Measurements from ENCODE around the gene ZNF605.
"Not testable (repeated sequence)": the region's sequence is repeated elsewhere in the genome, so short reads cannot be mapped to it uniquely, and the experiment has no call there.

The ZNF605 gene

DNA sequence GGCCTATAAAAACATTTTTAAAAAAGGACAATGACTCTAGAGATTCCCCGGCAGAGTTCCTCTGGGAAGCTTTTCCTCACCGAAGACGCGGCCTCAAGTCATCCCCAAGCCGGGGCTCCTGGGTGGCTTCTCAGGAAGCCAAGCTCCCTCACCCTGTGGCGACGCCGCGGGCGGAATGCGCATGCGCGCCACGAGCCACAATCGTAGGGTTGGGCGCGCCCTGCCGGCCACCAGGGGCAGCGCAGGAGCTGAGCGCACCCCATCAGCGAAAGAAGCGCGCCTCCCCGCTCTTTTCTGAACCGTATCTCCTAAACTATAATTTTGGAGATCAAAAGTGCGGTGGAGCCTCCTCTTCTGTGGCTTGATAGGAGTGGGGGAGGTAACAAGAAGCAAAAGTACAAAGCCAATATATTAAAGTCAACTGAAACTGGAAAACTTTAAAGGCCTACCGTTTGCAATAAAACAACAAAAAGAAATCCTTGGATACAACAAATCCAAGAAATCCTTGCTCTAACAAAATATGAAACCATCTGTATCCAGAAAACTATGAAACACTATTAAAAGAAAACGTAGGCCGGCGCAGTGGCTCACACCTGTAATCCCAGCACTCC, 51.3 kb downstream of the ZNF605 start:
- DNase-seq (ENCODE audit: low read depth in 2 of 2), result peak; percentile 76 to 80

DNA sequence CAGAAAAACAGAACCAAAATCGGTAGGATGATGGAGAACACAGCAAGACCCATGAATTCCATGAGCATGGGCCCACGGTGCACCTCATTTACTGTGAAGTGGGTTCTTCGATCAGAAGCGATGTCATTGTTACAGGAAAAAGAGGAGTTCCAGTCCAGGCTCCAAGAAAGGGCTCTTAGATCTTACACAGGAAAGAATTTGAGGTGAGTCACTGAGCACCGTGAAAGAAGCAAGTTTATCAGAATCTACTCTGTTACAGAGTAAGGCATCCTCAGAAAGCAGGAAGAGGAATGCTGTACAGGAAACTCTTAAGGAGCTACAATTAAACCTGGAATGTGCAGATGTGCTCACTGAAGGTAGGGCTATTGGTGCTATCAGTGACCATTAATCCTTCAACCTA, 57.1 kb downstream of the ZNF605 start:
- DNase-seq (ENCODE audit: low read depth in 2 of 2), result no peak

DNA sequence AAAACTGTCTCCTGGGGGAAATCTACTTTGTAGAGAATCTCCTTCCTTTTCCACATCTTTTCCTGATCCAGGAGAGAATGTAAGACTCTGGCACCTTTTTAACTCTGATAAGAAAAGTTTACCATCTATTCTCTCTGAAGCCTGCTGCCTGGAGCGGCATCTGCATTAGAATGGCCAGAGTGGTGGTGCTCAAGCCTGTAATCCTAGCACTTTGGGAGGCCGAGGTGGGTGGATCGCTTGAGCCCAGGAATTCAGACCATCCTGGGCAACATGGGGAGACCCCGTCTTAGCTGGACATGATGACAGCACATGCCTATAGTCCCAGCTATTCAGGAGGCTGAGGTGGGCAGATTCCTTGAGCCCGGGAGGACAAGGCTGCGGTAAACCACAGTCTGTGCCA, 67.3 kb downstream of the ZNF605 start:
- no peak for DNase-seq (ENCODE audit: low read depth in 2 of 2)

DNA sequence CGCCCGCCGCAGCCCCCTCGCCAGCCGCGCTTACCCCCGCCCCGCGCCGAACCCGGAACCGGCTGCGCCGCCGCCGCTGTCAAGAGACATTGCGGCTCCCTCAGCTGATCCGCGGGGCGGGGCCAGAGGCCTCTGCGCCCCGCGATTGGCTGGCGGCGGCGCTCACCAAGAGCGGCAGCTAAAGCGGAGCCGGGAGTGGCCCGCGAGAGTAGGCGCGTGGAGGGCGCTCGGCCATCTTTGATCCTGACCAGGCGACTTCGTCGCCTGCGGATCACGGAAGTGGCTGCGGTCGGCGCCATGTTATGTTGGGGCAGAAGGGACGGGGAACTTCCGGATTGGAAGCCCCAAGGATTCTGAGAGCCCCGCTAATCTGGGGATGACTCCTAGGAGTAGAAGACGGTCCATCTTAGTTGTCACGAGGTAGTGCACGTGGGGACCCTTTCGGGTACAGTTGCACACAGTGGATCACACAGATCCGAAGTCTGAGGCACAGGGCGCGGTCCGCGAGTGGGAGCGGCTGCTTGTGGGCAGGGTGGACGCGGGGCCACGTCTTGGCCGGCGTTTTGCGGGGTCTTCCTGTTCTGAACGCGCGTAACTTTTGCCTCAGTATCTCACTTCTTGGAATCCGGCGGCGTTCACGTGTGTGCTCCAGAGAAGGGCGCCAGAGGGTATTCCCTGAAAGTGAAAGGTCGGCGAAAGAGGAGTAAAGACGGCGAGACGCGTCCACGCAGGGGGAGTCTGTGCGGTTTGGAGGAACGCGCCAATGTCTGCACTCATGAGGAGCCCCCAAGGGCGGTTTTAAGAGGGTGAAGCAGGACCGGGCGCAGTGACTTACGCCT, 68.4 kb downstream of the ZNF605 start, which contains the start of gene CHFR:
TSS of gene CHFR (minus strand) at position 93 of the 839 bp plus-strand sequence. CDS start 277 bp downstream, outside the sequence.
- peak; percentile 89 to 92 for DNase-seq (ENCODE audit: low read depth in 2 of 2)

DNA sequence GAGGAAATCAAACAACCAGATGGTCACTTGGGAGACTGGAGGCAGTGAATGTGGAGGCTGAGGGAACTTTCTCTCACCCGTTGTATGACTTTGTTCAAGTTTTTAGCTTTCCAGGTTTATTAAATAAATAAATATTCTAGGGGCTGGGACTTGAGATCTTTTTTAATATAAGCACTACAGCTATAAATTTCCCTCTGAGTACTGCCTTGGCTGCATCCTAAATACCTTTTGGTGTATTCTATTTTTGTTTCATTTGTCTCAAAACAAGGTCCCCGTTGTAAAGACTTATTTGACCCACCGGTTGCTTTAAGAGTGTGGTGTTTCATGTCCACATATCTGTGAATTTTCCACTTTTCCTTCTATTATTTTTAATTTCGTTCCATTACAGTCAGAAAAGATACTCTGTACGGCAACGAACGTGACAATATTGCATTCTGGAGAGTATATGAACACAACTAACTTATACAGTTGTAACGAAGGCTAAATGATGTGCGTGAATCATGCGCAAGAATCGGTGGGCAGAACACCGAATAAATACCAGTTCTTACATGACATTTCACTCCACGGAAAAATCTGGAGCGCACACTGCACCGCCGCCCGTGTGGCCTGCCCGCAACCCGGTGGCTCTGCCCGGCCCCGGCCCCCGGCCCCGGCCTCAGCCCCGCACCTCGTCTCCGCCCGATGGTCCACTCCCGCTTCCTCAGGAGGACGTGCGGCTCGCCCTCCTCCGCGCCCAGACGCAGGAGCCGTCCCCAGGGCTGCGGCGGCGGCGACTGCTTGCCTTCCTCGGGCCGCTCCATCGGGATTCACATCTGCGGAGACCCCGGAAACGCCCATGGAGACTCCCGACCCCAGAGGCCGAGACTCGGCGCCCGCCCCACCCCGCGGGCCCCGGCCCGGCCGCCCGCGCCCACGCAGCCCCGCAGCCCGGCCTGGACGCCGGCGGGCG, 69.3 kb downstream of the ZNF605 start:
- DNase-seq (ENCODE audit: low read depth in 2 of 2), result no peak

DNA sequence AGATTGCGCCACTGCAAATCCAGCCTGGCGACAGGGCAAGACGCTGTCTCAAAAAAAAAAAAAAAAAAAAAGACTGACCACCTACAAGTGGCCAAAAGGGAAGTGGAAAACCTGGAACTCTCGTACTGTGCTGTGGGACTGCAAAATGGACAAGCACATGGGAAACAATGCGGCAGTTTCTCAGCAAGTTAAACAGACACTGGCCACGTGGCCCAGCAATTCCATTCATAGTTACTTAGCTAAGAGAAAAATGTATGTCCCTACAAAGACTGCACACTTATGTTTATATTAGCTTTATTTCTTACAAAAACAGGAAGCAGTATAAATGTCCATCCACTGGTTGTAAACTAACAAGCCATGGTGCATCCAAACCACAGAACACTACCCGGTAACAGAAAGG, 74.3 kb downstream of the ZNF605 start:
- no peak for DNase-seq (ENCODE audit: low read depth in 2 of 2)

DNA sequence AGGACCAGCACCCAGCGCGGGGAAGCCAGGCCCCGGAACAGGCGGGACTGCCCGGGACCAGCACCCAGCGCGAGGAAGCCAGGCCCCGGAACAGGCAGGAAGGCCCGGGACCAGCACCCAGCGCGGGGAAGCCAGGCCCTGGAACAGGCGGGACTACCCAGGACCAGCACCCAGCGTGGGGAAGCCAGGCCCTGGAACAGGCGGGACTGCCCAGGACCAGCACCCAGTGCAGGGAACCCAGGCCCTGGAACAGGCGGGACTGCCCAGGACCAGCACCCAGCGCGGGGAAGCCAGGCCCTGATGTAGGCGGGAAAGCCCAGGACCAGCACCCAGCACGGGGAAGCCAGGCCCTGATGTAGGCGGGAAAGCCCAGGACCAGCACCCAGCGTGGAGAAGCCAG, 81.5 kb downstream of the ZNF605 start:
- not testable (repeated sequence) for DNase-seq (ENCODE audit: low read depth in 2 of 2)

DNA sequence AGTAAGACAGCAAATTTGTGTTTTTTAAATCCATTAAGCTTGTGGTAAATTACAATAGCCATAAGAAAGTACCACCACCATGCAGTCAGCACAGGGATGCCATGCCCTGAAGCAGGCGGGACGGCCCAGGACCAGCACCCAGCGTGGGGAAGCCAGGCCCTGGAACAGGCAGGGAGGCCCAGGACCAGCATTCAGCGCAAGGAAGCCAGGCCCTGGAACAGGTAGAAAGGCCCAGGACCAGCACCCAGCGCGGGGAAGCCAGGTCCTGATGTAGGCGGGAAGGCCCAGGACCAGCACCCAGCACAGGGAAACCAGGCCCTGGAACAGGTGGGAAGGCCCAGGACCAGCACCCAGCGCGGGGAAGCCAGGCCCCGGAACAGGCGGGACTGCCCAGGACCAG, 81.9 kb downstream of the ZNF605 start:
- no peak for DNase-seq (ENCODE audit: low read depth in 2 of 2)

DNA sequence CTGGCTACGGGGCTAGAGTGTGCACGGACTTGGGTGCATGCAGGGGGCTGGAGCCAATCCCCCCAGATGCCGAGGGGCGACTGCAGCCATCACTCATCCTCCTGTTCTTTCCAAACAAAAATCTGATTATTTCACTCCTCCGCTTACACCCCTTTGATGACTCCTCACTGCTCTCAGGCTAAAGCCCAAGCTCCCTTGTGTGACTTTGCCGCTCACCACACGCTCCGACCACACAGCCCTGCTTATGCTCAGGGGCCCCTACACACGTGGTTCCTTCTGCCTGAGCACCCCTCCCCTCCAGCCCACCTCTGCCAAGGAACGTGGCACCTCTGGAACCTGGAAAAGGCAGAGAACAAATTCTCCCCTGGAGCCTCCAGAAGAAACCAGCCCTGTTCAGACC, 82.4 kb downstream of the ZNF605 start:
- DNase-seq (ENCODE audit: low read depth in 2 of 2), result no peak

DNA sequence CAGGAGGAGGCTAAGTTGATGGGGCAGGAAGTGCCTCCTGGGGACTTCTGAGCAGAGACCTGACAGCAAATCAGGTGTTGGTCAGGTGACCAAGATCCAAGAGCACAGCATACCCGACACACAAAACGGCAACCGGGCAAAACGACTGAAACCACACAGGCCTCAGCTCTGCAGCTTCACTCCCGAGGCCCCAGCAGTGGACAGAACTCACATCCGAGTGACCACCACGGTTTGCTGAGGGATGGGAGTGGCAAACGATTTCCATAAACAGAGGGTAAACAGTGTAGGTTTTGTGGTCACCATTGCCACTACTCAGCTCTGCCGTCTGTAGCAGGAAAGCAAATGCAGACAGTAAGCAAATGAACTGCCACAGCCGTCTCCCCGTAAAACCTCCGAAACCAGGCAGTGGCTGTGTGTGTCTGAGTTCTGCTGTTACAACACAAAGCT, 83.1 kb downstream of the ZNF605 start:
- DNase-seq (ENCODE audit: low read depth in 2 of 2), result no peak

DNA sequence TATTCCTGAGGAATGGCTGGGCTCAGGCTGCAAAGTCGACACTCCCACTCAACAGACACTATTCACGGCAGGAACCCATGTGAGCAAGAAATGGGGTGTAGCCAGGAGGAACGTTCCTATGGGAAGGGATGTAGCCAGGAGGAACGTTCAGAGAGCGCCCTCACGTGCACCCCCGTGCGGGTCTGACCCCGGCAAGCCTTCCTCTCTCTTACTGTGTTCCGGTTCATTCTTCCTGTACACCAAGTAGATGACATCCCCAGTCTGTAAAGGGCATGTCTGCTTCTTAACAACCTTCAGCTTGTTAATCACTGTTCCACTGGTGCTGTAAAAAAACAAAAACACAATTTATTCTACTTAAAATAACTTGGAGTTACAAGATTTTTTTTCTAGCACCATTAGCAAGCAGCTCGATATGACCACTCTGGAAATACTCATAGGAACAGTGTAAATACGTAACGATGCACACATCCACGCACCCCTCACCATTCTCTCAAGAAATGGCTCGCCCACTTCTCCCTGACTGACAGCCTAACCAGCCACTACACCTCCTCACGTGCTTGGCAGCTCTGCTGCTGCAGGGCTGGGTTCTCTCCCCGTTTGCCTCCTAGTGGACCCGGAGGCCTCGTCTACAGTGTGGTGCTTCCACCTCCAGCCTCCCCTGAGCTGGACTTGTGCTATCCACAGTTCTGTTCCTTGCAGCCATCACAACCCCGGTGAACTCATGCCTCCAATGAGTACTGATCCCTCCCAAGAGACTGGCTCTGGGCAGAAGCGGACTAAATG, 83.8 kb downstream of the ZNF605 start:
- DNase-seq (ENCODE audit: low read depth in 2 of 2), result no peak

DNA sequence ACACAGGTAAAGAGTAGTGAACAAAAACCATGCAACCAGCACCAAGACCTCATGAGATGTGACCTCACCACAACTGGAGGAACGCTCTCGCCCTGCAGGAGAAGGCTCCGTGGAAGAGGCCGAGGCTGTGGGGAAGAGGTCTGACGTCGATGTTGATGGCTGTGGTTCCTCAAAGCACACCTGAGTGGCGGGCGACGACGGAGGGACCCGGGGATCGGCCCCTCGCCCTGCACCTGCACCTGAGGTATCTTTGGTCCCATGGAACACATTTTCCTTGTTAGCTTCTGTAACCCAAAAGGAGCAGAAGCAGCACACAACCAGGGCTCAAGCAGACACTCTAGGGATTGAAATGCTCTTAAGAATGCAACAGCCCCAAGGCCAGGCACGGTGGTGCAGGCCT, 86.6 kb downstream of the ZNF605 start:
- no peak for DNase-seq (ENCODE audit: low read depth in 2 of 2)

Data from stimulated activated CD8-positive, alpha-beta memory T cell treated with anti-CD3 and anti-CD28 coated beads, Interleukin-15, amount 100 ng/mL, for 4 hours (primary cell).